Trophoblast cell (in vitro differentiated cells and primary cell): ENCODE measurements around the gene PTK6.

Experiments used
- DNase-seq, 2 donors: peaks; one replicate each; pipeline ENCODE4 v3.0.0-alpha.2; 2016
- H2AFZ ChIP-seq: 2 replicates; pipeline ENCODE4 v1.6.1; 2013; ENCODE audit warnings: low read length, moderate library complexity, mild to moderate bottlenecking; ENCODE audit not compliant: insufficient read depth, poor library complexity
- H2AK5ac ChIP-seq: 2 replicates; pipeline ENCODE4 v1.6.1; 2013; ENCODE audit warnings: mild to moderate bottlenecking, low read length
- H2BK120ac ChIP-seq: 2 replicates; pipeline ENCODE4 v1.6.1; 2013; ENCODE audit warnings: low read length, mild to moderate bottlenecking, moderate library complexity; ENCODE audit not compliant: insufficient read depth, poor library complexity
- H2BK12ac ChIP-seq: 2 replicates; pipeline ENCODE4 v1.6.1; 2013; ENCODE audit warnings: mild to moderate bottlenecking, low read length, moderate library complexity
- H2BK5ac ChIP-seq: 2 replicates; pipeline ENCODE4 v1.6.1; 2013; ENCODE audit warnings: low read length, low read depth, moderate library complexity, mild to moderate bottlenecking; ENCODE audit not compliant: poor library complexity
- H3K14ac ChIP-seq: 2 replicates; pipeline ENCODE4 v1.6.1; 2013; ENCODE audit warnings: mild to moderate bottlenecking, low read length
- H3K18ac ChIP-seq: 2 replicates; pipeline ENCODE4 v1.6.1; 2013; ENCODE audit warnings: mild to moderate bottlenecking, low read length
- H3K23ac ChIP-seq: 2 replicates; pipeline ENCODE4 v1.6.1; 2013; ENCODE audit warnings: low read length
- H3K27ac ChIP-seq: 2 replicates; pipeline ENCODE4 v1.5.1; 2013; ENCODE audit warnings: low read depth, mild to moderate bottlenecking, inconsistent platforms, low read length, moderate library complexity
- H3K27me3 ChIP-seq: 2 replicates; pipeline ENCODE4 v1.6.1; 2013; ENCODE audit warnings: inconsistent platforms, mild to moderate bottlenecking, low read length, moderate library complexity; ENCODE audit not compliant: insufficient read depth
- H3K36me3 ChIP-seq, 2 experiments: 1 replicate in 1 of 2; 2 replicates in 1 of 2; pipeline ENCODE4 v1.6.1; 2013; ENCODE audit warnings: low read length in 2 of 2, mild to moderate bottlenecking in 2 of 2, moderate library complexity in 1 of 2; ENCODE audit not compliant: insufficient read depth in 2 of 2, control insufficient read depth in 1 of 2
- H3K4ac ChIP-seq: 2 replicates; pipeline ENCODE4 v1.6.1; 2013; ENCODE audit warnings: low read depth, mild to moderate bottlenecking, low read length, moderate library complexity
- H3K4me1 ChIP-seq, 2 experiments: 1 replicate in 1 of 2; 2 replicates in 1 of 2; pipeline ENCODE4 v1.6.1; 2013; ENCODE audit warnings: low read length in 2 of 2, mild to moderate bottlenecking in 2 of 2, moderate library complexity in 1 of 2; ENCODE audit not compliant: insufficient read depth in 2 of 2, control insufficient read depth in 1 of 2
- H3K4me2 ChIP-seq: 2 replicates; pipeline ENCODE4 v1.6.1; 2013; ENCODE audit warnings: inconsistent platforms, mild to moderate bottlenecking, low read length, moderate library complexity
- H3K4me3 ChIP-seq: 2 replicates; pipeline ENCODE4 v1.5.1; 2013; ENCODE audit warnings: mild to moderate bottlenecking, low read depth, low read length, inconsistent platforms
- H3K79me1 ChIP-seq: one replicate; pipeline ENCODE4 v1.6.1; 2013; ENCODE audit warnings: low read length
- H3K79me2 ChIP-seq: 2 replicates; pipeline ENCODE4 v1.6.1; 2013; ENCODE audit warnings: low read length, mild to moderate bottlenecking; ENCODE audit not compliant: control insufficient read depth, insufficient read depth, poor library complexity
- H3K9ac ChIP-seq: 2 replicates; pipeline ENCODE4 v1.6.1; 2013; ENCODE audit warnings: mild to moderate bottlenecking, low read length
- H3K9me3 ChIP-seq: 2 replicates; pipeline ENCODE4 v1.6.1; 2013; ENCODE audit warnings: low read depth, mild to moderate bottlenecking, control low read depth, inconsistent platforms, low read length; ENCODE audit not compliant: insufficient read depth
- H4K12ac ChIP-seq: 2 replicates; pipeline ENCODE4 v1.6.1; 2013; ENCODE audit warnings: low read depth, mild to moderate bottlenecking, low read length, moderate library complexity
- H4K8ac ChIP-seq: 2 replicates; pipeline ENCODE4 v1.6.1; 2013; ENCODE audit warnings: low read depth, mild to moderate bottlenecking, low read length, moderate library complexity
- H4K91ac ChIP-seq: one replicate; pipeline ENCODE4 v1.6.1; 2013; ENCODE audit warnings: low read depth, mild to moderate bottlenecking, low read length, moderate library complexity
- WGBS: extraction: QIAGEN DNeasy Blood & Tissue Kit; methylation state at CpG from one replicate; pipeline ENCODE4 v1.1.7; 2013; ENCODE audit warnings: missing lambda C conversion rate; ENCODE audit not compliant: insufficient read length, insufficient coverage; ENCODE audit errors: extremely low coverage; 5-methylcytosine and 5-hydroxymethylcytosine counted together

PTK6 gene

GRCh38 chr20:63549019-63549418 is 11.8 kb upstream of the PTK6 start:
- WGBS: no CpG with 5 or more reads among the region's 25 CpGs
- no peak overlapping the region for H4K8ac ChIP-seq
- no peak overlapping the region for H2BK5ac ChIP-seq

GRCh38 chr20:63548542-63548941 is 11.4 kb upstream of the PTK6 start:
- no peak overlapping the region for H2BK5ac ChIP-seq
- H2AFZ ChIP-seq: no peak overlapping the region
- no peaks in the 10 kb centered on the region for H3K27me3 ChIP-seq
- H4K12ac ChIP-seq: no peak overlapping the region
- DNase-seq: no peak
- H3K9me3 ChIP-seq: peaks cover under 1% of the 10 kb centered on the region
- no peak overlapping the region for H3K27ac ChIP-seq
- no peak overlapping the region for H3K23ac ChIP-seq
- H2AK5ac ChIP-seq: no peak overlapping the region
- H3K18ac ChIP-seq: no peak overlapping the region
- H3K4ac ChIP-seq: no peak overlapping the region
- no peak overlapping the region for H2BK12ac ChIP-seq
- H3K79me1 ChIP-seq: no peaks in the 10 kb centered on the region
- no peaks in the 10 kb centered on the region for H3K36me3 ChIP-seq
- H2BK120ac ChIP-seq: no peak overlapping the region
- no peak overlapping the region for H3K4me3 ChIP-seq
- H3K4me2 ChIP-seq: no peak overlapping the region
- no peak overlapping the region for H4K8ac ChIP-seq
- peaks cover 5 to 7% of the 10 kb centered on the region in 2 experiments for H3K4me1 ChIP-seq
- no CpG with 5 or more reads among the region's 11 CpGs for WGBS
- H4K91ac ChIP-seq: no peak overlapping the region
- H3K79me2 ChIP-seq: no peaks in the 10 kb centered on the region
- H3K9ac ChIP-seq: no peak overlapping the region
- H3K14ac ChIP-seq: no peak overlapping the region

More at GRCh38 chr20:63549019-63549418, 11.8 kb upstream of the PTK6 start:
- H3K4me1 ChIP-seq: peaks cover 7 to 9% of the 10 kb centered on the region in 2 experiments
- H3K9me3 ChIP-seq: peaks cover 2% of the 10 kb centered on the region
- H3K14ac ChIP-seq: no peak overlapping the region
- no peak overlapping the region for H3K23ac ChIP-seq
- no peak overlapping the region for H3K27ac ChIP-seq
- peaks cover 3% of the 10 kb centered on the region for H3K79me1 ChIP-seq
- no peak overlapping the region for H2AFZ ChIP-seq
- no peak overlapping the region for H4K91ac ChIP-seq
- H3K4ac ChIP-seq: no peak overlapping the region
- DNase-seq: no peak
- H2BK12ac ChIP-seq: no peak overlapping the region
- H3K9ac ChIP-seq: no peak overlapping the region
- no peak overlapping the region for H2AK5ac ChIP-seq
- H3K79me2 ChIP-seq: no peaks in the 10 kb centered on the region
- H3K4me3 ChIP-seq: no peak overlapping the region
- H3K27me3 ChIP-seq: no peaks in the 10 kb centered on the region
- H4K12ac ChIP-seq: no peak overlapping the region
- H3K36me3 ChIP-seq: no peaks in the 10 kb centered on the region
- H2BK120ac ChIP-seq: no peak overlapping the region
- H3K4me2 ChIP-seq: no peak overlapping the region
- no peak overlapping the region for H3K18ac ChIP-seq

- no CpG with 5 or more reads among the region's 35 CpGs for WGBS
- H3K18ac ChIP-seq: no peak within 1 kb of the TSS
Measured at GRCh38 chr20:63547725-63548480, 10.7 kb upstream of the PTK6 start, which contains the start of gene SRMS. SRMS (minus strand) TSS chr20:63547749; CDS start chr20:63547463, 286 bp downstream.

GRCh38 chr20:63546956-63547724 is 10.0 kb upstream of the PTK6 start:
- no peak overlapping the region for H2AK5ac ChIP-seq
- no peak overlapping the region for H3K27ac ChIP-seq
- DNase-seq: no peak
- no peak overlapping the region for H4K91ac ChIP-seq
- H3K79me1 ChIP-seq: no peaks in the 10 kb centered on the region
- no peak overlapping the region for H3K14ac ChIP-seq
- no peak overlapping the region for H2BK12ac ChIP-seq
- H3K4me3 ChIP-seq: no peak overlapping the region
- no peaks in the 10 kb centered on the region for H3K9me3 ChIP-seq
- H3K79me2 ChIP-seq: no peaks in the 10 kb centered on the region
- H3K4me2 ChIP-seq: no peak overlapping the region
- no peak overlapping the region for H3K23ac ChIP-seq
- no peak overlapping the region for H3K9ac ChIP-seq
- H3K36me3 ChIP-seq: no peaks in the 10 kb centered on the region
- H2BK120ac ChIP-seq: no peak overlapping the region
- H3K27me3 ChIP-seq: no peaks in the 10 kb centered on the region
- no peak overlapping the region for H4K8ac ChIP-seq
- no peak overlapping the region for H4K12ac ChIP-seq
- peaks cover 0 to 3% of the 10 kb centered on the region in 2 experiments for H3K4me1 ChIP-seq
- H3K18ac ChIP-seq: no peak overlapping the region
- no peak overlapping the region for H2BK5ac ChIP-seq
- WGBS: no CpG with 5 or more reads among the region's 58 CpGs
- H3K4ac ChIP-seq: no peak overlapping the region
- no peak overlapping the region for H2AFZ ChIP-seq

More at GRCh38 chr20:63547725-63548480, 10.7 kb upstream of the PTK6 start, which contains the start of gene SRMS:
- H3K23ac ChIP-seq: no peak within 1 kb of the TSS
- no peaks in the 10 kb centered on the region for H3K36me3 ChIP-seq
- no peaks in the 10 kb centered on the region for H3K79me1 ChIP-seq
- H2BK120ac ChIP-seq: no peak within 1 kb of the TSS
- no peak within 1 kb of the TSS for H2AK5ac ChIP-seq
- H3K79me2 ChIP-seq: no peaks in the 10 kb centered on the region
- no peaks in the 10 kb centered on the region for H3K27me3 ChIP-seq
- H2BK5ac ChIP-seq: no peak within 1 kb of the TSS
- no peak for DNase-seq
- no peak within 1 kb of the TSS for H3K4me2 ChIP-seq
- H4K8ac ChIP-seq: no peak within 1 kb of the TSS
- H3K14ac ChIP-seq: no peak within 1 kb of the TSS
- no peak within 1 kb of the TSS for H3K27ac ChIP-seq
- H4K12ac ChIP-seq: no peak within 1 kb of the TSS
- no peak within 1 kb of the TSS for H3K9ac ChIP-seq
- peaks cover 2 to 6% of the 10 kb centered on the region in 2 experiments for H3K4me1 ChIP-seq
- H3K4ac ChIP-seq: no peak within 1 kb of the TSS
- H3K9me3 ChIP-seq: no peaks in the 10 kb centered on the region
- no peak within 1 kb of the TSS for H2AFZ ChIP-seq
- H2BK12ac ChIP-seq: no peak within 1 kb of the TSS
- no peak within 1 kb of the TSS for H4K91ac ChIP-seq
- H3K4me3 ChIP-seq: no peak within 1 kb of the TSS
